Fibroblast of pulmonary artery (primary cell): Measurements from ENCODE around the gene NBAS.
A peak's percentile ranks its signal among the peaks of the same experiment; 100 is the strongest.

ENCODE experiments used
- DNase-seq: peaks from one replicate; pipeline ENCODE4 v3.0.0-alpha.2; 2010; ENCODE audit warnings: low read depth
- H3K4me3 ChIP-seq: replicated peaks from 2 replicates; pipeline ENCODE4 v1.5.1; 2011; ENCODE audit warnings: low read depth, mild to moderate bottlenecking, control low read depth, low read length, moderate library complexity
- TF ChIP-seq, protein P1 (sequence below): IDR thresholded peaks from 2 replicates; pipeline ENCODE4 v1.5.1; 2011; ENCODE audit warnings: mild to moderate bottlenecking, control low read depth, low read length, inconsistent platforms; ENCODE audit errors: missing control alignments

The NBAS gene

DNA sequence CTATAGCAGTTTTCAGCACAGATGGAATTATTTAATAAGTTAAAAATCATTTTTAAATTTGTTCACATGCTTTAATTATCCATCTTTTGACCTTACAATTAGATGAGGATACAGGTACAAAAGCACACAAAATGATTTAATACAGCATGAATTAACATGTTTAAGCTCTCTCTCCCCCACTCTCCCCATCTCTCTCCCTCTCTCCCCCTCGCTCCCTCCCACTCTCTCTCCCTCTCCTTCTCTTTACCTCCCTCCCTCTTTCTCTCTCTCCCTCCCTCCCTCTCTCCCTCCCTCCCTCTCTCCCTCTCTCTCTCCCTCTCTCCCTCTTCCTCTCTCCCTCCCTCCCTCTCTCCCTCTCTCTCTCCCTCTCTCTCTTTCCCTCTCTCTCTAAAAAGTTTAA is 7.6 kb downstream of the NBAS start:
- TF ChIP-seq, protein P1, sequence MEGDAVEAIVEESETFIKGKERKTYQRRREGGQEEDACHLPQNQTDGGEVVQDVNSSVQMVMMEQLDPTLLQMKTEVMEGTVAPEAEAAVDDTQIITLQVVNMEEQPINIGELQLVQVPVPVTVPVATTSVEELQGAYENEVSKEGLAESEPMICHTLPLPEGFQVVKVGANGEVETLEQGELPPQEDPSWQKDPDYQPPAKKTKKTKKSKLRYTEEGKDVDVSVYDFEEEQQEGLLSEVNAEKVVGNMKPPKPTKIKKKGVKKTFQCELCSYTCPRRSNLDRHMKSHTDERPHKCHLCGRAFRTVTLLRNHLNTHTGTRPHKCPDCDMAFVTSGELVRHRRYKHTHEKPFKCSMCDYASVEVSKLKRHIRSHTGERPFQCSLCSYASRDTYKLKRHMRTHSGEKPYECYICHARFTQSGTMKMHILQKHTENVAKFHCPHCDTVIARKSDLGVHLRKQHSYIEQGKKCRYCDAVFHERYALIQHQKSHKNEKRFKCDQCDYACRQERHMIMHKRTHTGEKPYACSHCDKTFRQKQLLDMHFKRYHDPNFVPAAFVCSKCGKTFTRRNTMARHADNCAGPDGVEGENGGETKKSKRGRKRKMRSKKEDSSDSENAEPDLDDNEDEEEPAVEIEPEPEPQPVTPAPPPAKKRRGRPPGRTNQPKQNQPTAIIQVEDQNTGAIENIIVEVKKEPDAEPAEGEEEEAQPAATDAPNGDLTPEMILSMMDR = no peak
- DNase-seq = no peak
- H3K4me3 ChIP-seq = no peak overlapping the region

DNA sequence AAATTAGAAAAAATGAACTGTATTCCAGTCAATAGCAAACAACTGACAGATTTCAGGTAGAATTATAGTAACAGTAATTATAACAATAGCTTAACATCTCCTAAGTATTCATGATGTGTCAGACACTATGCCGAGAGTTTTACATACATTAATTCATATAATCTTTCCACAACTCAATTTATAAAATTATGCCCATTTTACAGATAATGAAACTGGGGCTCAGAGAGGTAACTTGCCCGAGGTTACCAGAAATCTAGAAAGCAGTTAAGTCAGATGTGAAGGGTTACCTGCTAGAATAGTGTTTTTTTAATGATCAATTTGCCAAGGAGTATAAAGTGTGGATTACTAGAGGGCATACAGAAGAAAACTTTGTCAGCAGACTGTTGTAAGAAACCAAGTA is 12.2 kb downstream of the NBAS start:
- TF ChIP-seq, protein P1 = no peak
- no peak for DNase-seq
- H3K4me3 ChIP-seq = no peak overlapping the region

DNA sequence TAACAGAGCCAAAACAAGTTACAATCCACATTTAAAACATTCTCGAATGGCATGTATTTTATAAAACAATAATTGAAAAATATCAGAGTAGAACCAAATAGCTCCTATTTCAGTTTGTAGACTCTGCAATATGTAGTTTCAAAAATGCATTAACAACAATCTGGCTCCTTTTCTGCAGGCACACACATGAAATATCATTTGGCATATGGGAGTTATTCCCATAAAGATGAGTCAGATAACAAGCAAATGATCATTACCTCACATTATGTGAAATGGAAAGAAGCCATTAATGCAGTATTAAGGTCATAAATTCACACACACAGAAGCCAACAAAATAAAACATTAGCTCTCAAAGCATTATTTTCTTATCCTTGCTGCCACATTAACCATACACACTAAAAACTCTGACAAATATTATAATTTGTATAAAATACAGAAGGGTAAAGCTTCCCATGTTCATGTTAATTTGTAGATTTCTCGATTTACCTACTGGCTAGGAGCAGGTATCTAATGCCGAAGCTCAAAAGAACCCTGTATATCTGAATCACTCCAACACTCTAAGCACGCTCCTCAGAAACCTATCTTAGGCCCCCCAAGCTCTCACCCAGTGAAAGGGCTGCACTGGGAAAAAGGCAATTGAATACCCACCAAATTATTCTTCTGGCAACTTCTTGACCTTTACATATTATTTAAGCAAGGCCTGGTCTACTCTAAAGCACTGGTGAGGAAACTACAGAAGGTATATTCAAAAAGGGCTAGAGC is 13.8 kb downstream of the NBAS start:
- TF ChIP-seq, protein P1 = no peak

DNA sequence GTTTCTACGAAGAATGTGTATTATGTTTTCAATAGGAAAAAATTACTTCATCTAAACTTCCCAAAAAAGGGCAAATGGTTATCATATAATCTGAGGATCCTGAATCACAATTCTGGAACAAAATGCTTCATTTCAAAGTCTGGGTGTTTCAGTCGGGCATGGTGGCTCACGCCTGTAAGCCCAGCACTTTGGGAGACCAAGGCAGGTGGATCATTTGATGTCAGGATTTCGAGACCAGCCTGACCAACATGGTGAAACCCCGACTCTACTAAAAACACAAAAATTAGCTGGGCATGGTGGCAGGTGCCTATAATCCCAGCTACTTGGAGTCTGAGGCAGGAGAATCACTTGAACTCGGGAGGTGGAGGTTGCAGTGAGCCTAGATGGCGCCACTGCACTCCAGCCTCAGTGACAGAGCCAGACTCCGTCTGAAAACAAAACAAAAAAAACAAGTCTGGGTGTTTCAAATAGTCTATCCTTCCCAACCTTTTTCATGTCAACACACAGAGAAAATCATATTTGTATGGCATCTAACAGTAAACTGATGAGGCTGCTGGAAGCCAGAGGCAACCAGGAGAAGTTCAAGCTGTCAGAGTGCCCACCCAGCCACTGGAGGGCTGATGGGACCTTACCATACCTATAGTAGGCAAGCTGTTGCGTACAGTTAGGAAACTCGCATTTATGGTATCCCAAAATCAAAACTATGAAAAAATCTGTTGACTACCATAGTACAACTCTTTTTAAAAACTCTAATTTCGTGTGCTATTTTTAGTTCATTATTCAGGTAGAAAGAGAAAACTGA is 14.6 kb downstream of the NBAS start:
- no peak for DNase-seq

More for the DNA sequence above, 13.8 kb downstream of the NBAS start:
- H3K4me3 ChIP-seq = no peak overlapping the region
- DNase-seq = no peak

DNA sequence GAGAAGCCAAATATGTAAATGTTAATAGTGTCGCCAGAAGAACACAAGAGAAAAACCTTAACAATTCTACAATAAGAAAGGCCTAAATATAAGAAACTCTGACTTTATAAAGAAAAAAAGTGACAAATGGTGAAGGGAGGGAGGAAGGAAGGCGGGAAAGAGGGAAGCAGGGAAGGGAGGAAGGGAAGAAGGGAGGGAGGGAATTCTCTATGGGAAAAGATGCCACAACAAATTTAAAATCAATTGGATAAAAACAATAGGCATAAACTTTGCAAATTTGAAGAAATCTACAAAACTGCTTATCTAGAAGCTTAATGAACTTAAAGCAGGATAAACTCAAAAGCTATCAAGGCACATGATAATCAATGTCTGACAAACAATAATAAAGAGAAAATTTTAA is 16.9 kb downstream of the NBAS start:
- DNase-seq = no peak
- TF ChIP-seq, protein P1 = no peak
- no peak overlapping the region for H3K4me3 ChIP-seq

More for the DNA sequence above, 14.6 kb downstream of the NBAS start:
- H3K4me3 ChIP-seq = no peak overlapping the region
- TF ChIP-seq, protein P1 = peak; percentile 17

DNA sequence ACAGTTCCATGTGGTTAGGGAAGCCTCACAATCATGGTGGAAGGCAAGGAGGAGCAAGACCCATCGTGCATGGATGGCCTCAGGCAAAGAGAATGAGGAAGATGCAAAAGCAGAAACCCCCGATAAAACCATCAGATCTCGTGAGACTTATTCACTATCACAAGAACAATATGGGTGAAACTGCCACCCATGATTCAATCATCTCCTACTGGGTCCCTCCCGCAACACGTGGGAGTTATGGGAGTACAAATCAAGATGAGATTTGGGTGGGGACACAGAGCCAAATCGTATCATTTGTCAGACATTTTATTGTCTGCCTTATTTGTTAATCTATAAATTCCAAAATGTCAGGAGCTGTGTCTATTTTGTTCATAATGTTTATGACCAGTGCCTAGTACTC is 17.6 kb downstream of the NBAS start:
- TF ChIP-seq, protein P1 = no peak
- DNase-seq = no peak
- H3K4me3 ChIP-seq = no peak overlapping the region
